Astrocyte (in vitro differentiated cells and primary cell): ENCODE measurements around the gene PRMT2.
"Not testable (repeated sequence)": the region's sequence is repeated elsewhere in the genome, so short reads cannot be mapped to it uniquely, and the experiment has no call there.

Experiments
- CTCF ChIP-seq: IDR thresholded peaks from 2 replicates; pipeline ENCODE4 v1.5.1; 2011; ENCODE audit warnings: low read depth, mild to moderate bottlenecking, inconsistent platforms, low read length, moderate library complexity; ENCODE audit not compliant: insufficient read depth
- EZH2 ChIP-seq: IDR thresholded peaks from 2 replicates; pipeline ENCODE4 v1.6.1; 2012; ENCODE audit warnings: mild to moderate bottlenecking, low read length, inconsistent platforms; ENCODE audit not compliant: insufficient read depth

GRCh38 chr21:46676542-46676941 is 41.1 kb downstream of the PRMT2 start:
- not testable (repeated sequence) for TF ChIP-seq CTCF, EZH2
